Testis (tissue), 2 donors: ENCODE data around the gene ENTPD3.

Experiments
- POLR2A ChIP-seq: fragments of 450-650 bp; IDR thresholded peaks from one replicate; pipeline ENCODE4 v1.6.1; 2017; ENCODE audit warnings: antibody characterized with exemption, mild to moderate bottlenecking, moderate library complexity
- TF ChIP-seq, protein P1 (sequence below), 3 experiments: fragments of 450-650 bp in 2 of 3; fragments of 200-600 bp in 1 of 3; sonication (generic) in 1 of 3; IDR thresholded peaks; one replicate each; pipeline ENCODE4 v1.5.1; 2016 to 2019; ENCODE audit warnings: antibody characterized with exemption in 3 of 3, mild to moderate bottlenecking in 2 of 3, moderate library complexity in 1 of 3

DNA sequence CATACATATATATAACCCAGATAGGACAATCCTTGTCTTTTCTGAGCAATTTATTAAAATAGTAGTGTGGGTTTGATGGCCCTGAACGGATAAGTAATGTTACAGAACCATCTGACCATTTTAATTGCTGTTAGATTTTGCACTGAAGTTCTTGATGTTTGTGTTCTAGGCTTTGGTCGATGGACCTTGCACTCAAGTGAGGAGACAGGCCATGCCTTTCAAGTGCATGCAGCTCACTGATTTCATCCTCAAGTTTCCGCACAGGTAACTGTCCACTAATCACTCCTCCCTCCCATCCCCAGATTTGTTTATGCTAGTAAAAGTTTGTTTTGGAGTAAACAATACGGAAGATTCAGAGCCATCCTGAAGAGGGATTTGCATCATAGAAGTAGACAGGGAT, 71.5 kb downstream of the ENTPD3 start:
- TF ChIP-seq POLR2A, result no peak
- TF ChIP-seq, protein P1, sequence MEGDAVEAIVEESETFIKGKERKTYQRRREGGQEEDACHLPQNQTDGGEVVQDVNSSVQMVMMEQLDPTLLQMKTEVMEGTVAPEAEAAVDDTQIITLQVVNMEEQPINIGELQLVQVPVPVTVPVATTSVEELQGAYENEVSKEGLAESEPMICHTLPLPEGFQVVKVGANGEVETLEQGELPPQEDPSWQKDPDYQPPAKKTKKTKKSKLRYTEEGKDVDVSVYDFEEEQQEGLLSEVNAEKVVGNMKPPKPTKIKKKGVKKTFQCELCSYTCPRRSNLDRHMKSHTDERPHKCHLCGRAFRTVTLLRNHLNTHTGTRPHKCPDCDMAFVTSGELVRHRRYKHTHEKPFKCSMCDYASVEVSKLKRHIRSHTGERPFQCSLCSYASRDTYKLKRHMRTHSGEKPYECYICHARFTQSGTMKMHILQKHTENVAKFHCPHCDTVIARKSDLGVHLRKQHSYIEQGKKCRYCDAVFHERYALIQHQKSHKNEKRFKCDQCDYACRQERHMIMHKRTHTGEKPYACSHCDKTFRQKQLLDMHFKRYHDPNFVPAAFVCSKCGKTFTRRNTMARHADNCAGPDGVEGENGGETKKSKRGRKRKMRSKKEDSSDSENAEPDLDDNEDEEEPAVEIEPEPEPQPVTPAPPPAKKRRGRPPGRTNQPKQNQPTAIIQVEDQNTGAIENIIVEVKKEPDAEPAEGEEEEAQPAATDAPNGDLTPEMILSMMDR (IDR thresholded peaks at IDR 0.05), result no peak
